Measurements from ENCODE around the gene IKZF2.

IKZF2 gene

GRCh38 chr2:213002383-213002782 is 149.0 kb downstream of the IKZF2 start:
- ATAC-seq (ENCODE audit: low read depth), result no peak
- no peak for DNase-seq (ENCODE audit: low spot score in 2 of 2)
- Mint-ChIP-seq H3K27ac (no peak overlapping the region), H3K9me3 (no peaks in the 10 kb centered on the region), H3K4me3 (no peak overlapping the region), H3K4me1 (no peaks in the 10 kb centered on the region), H3K27me3 (no peaks in the 10 kb centered on the region), H3K36me3 (no peaks in the 10 kb centered on the region)

GRCh38 chr2:213001297-213001910 is 150.0 kb downstream of the IKZF2 start:
- DNase-seq (ENCODE audit: low spot score in 2 of 2) (no peak), ATAC-seq (ENCODE audit: low read depth) (peak; percentile 38)
- H3K4me1 Mint-ChIP-seq, result no peaks in the 10 kb centered on the region
- H3K27me3 Mint-ChIP-seq, result no peaks in the 10 kb centered on the region
- peak overlapping the region; percentile 12 for H3K27ac Mint-ChIP-seq
- no peaks in the 10 kb centered on the region for H3K36me3 Mint-ChIP-seq
- peak overlapping the region; percentile 1 for H3K4me3 Mint-ChIP-seq
- no peaks in the 10 kb centered on the region for H3K9me3 Mint-ChIP-seq

GRCh38 chr2:212998626-212999359 is 152.6 kb downstream of the IKZF2 start:
- Mint-ChIP-seq H3K27ac (no peak overlapping the region), H3K9me3 (no peaks in the 10 kb centered on the region), H3K36me3 (no peaks in the 10 kb centered on the region), H3K4me1 (no peaks in the 10 kb centered on the region), H3K27me3 (no peaks in the 10 kb centered on the region), H3K4me3 (no peak overlapping the region)
- ATAC-seq (ENCODE audit: low read depth), result no peak
- no peak for DNase-seq (ENCODE audit: low spot score in 2 of 2)

GRCh38 chr2:212997526-212998020 is 153.8 kb downstream of the IKZF2 start:
- ATAC-seq (ENCODE audit: low read depth), result no peak
- H3K27ac Mint-ChIP-seq, result no peak overlapping the region

GRCh38 chr2:212995920-212996319 is 155.5 kb downstream of the IKZF2 start:
- DNase-seq (ENCODE audit: low spot score in 2 of 2) (no peak), ATAC-seq (ENCODE audit: low read depth) (no peak)
- no peaks in the 10 kb centered on the region for H3K36me3 Mint-ChIP-seq
- H3K9me3 Mint-ChIP-seq, result peaks cover 2% of the 10 kb centered on the region
- H3K4me1 Mint-ChIP-seq, result no peaks in the 10 kb centered on the region
- H3K4me3 Mint-ChIP-seq, result no peak overlapping the region
- no peak overlapping the region for H3K27ac Mint-ChIP-seq
- no peaks in the 10 kb centered on the region for H3K27me3 Mint-ChIP-seq

More at GRCh38 chr2:212997526-212998020, 153.8 kb downstream of the IKZF2 start:
- Mint-ChIP-seq H3K27me3 (no peaks in the 10 kb centered on the region), H3K4me3 (no peak overlapping the region), H3K4me1 (no peaks in the 10 kb centered on the region), H3K36me3 (no peaks in the 10 kb centered on the region), H3K9me3 (peaks cover 2% of the 10 kb centered on the region)
- DNase-seq (ENCODE audit: low spot score in 2 of 2), result no peak

GRCh38 chr2:212994976-212995375 is 156.4 kb downstream of the IKZF2 start:
- Mint-ChIP-seq H3K27ac (no peak overlapping the region), H3K36me3 (no peaks in the 10 kb centered on the region), H3K27me3 (no peaks in the 10 kb centered on the region), H3K4me1 (no peaks in the 10 kb centered on the region), H3K9me3 (peaks cover 2% of the 10 kb centered on the region), H3K4me3 (no peak overlapping the region)
- no peak for ATAC-seq (ENCODE audit: low read depth)
- no peak for DNase-seq (ENCODE audit: low spot score in 2 of 2)

- Mint-ChIP-seq H3K4me1 (no peaks in the 10 kb centered on the region), H3K4me3 (no peak overlapping the region), H3K9me3 (peaks cover 3% of the 10 kb centered on the region), H3K27me3 (no peaks in the 10 kb centered on the region), H3K36me3 (no peaks in the 10 kb centered on the region), H3K27ac (no peak overlapping the region)
- ATAC-seq (ENCODE audit: low read depth) (peak; percentile 53), DNase-seq (ENCODE audit: low spot score in 2 of 2) (no peak)
Measured at GRCh38 chr2:212991120-212991519, 160.3 kb downstream of the IKZF2 start.

GRCh38 chr2:212990697-212991096 is 160.7 kb downstream of the IKZF2 start:
- DNase-seq (ENCODE audit: low spot score in 2 of 2) (no peak), ATAC-seq (ENCODE audit: low read depth) (peak; percentile 34)
- Mint-ChIP-seq H3K4me3 (no peak overlapping the region), H3K9me3 (peaks cover 3% of the 10 kb centered on the region), H3K27me3 (no peaks in the 10 kb centered on the region), H3K36me3 (no peaks in the 10 kb centered on the region), H3K27ac (no peak overlapping the region), H3K4me1 (no peaks in the 10 kb centered on the region)

- H3K4me1 Mint-ChIP-seq, result no peaks in the 10 kb centered on the region
- ATAC-seq (ENCODE audit: low read depth) (no peak), DNase-seq (ENCODE audit: low spot score in 2 of 2) (no peak)
- H3K9me3 Mint-ChIP-seq, result peaks cover 1% of the 10 kb centered on the region
- H3K36me3 Mint-ChIP-seq, result no peaks in the 10 kb centered on the region
- H3K27ac Mint-ChIP-seq, result no peak overlapping the region
- H3K27me3 Mint-ChIP-seq, result no peaks in the 10 kb centered on the region
- no peak overlapping the region for H3K4me3 Mint-ChIP-seq
Measured at GRCh38 chr2:212987492-212987891, 163.9 kb downstream of the IKZF2 start.

GRCh38 chr2:212984129-212984528 is 167.3 kb downstream of the IKZF2 start:
- no peaks in the 10 kb centered on the region for H3K4me1 Mint-ChIP-seq
- H3K36me3 Mint-ChIP-seq, result no peaks in the 10 kb centered on the region
- DNase-seq (ENCODE audit: low spot score in 2 of 2) (no peak), ATAC-seq (ENCODE audit: low read depth) (no peak)
- no peaks in the 10 kb centered on the region for H3K27me3 Mint-ChIP-seq
- H3K9me3 Mint-ChIP-seq, result peaks cover 1% of the 10 kb centered on the region
- H3K4me3 Mint-ChIP-seq, result no peak overlapping the region
- no peak overlapping the region for H3K27ac Mint-ChIP-seq

GRCh38 chr2:212979799-212980198 is 171.6 kb downstream of the IKZF2 start:
- Mint-ChIP-seq H3K4me1 (no peaks in the 10 kb centered on the region), H3K27me3 (no peaks in the 10 kb centered on the region), H3K36me3 (no peaks in the 10 kb centered on the region), H3K9me3 (no peaks in the 10 kb centered on the region), H3K27ac (no peak overlapping the region), H3K4me3 (no peak overlapping the region)
- ATAC-seq (ENCODE audit: low read depth), result no peak
- DNase-seq (ENCODE audit: low spot score in 2 of 2), result no peak

- DNase-seq (ENCODE audit: low spot score in 2 of 2) (no peak), ATAC-seq (ENCODE audit: low read depth) (no peak)
- no peaks in the 10 kb centered on the region for H3K9me3 Mint-ChIP-seq
- H3K4me1 Mint-ChIP-seq, result no peaks in the 10 kb centered on the region
- H3K27me3 Mint-ChIP-seq, result no peaks in the 10 kb centered on the region
- H3K27ac Mint-ChIP-seq, result no peak overlapping the region
- H3K36me3 Mint-ChIP-seq, result no peaks in the 10 kb centered on the region
- no peak overlapping the region for H3K4me3 Mint-ChIP-seq
Measured at GRCh38 chr2:212979046-212979612, 172.3 kb downstream of the IKZF2 start.

- H3K4me3 Mint-ChIP-seq, result no peak overlapping the region
- no peaks in the 10 kb centered on the region for H3K36me3 Mint-ChIP-seq
- no peak for ATAC-seq (ENCODE audit: low read depth)
- no peak for DNase-seq (ENCODE audit: low spot score in 2 of 2)
- H3K9me3 Mint-ChIP-seq, result no peaks in the 10 kb centered on the region
- no peak overlapping the region for H3K27ac Mint-ChIP-seq
- no peaks in the 10 kb centered on the region for H3K27me3 Mint-ChIP-seq
- H3K4me1 Mint-ChIP-seq, result no peaks in the 10 kb centered on the region
Measured at GRCh38 chr2:212977152-212977551, 174.3 kb downstream of the IKZF2 start.

GRCh38 chr2:212975333-212975732 is 176.1 kb downstream of the IKZF2 start:
- no peak for DNase-seq (ENCODE audit: low spot score in 2 of 2)
- ATAC-seq (ENCODE audit: low read depth), result no peak
- Mint-ChIP-seq H3K27me3 (no peaks in the 10 kb centered on the region), H3K4me1 (no peaks in the 10 kb centered on the region), H3K27ac (no peak overlapping the region), H3K4me3 (no peak overlapping the region), H3K36me3 (no peaks in the 10 kb centered on the region), H3K9me3 (no peaks in the 10 kb centered on the region)
